ENCODE measurements around the gene TMEM51. TPM values are rescaled to one million over a fixed set of nuclear protein-coding genes. Genes with fewer than 3 reads are reported as not detected.

The TMEM51 gene
- total RNA-seq, 2 experiments from 2014 or later, result not detected

- CTCF ChIA-PET, result interaction anchor here (2.6 kb wide), 1 partner anchor 77 kb away, joined by 11 read pairs; no protein-coding TSS in a partner anchor
- no peaks in the 10 kb centered on the region for H3K9me3 Mint-ChIP-seq
- POLR2A ChIA-PET, result interaction anchor here (0.6 kb wide), 1 partner anchor 29 kb away, joined by 3 read pairs; no protein-coding TSS in a partner anchor
- no peak overlapping the region for H3K4me3 Mint-ChIP-seq
- peaks cover 9% of the 10 kb centered on the region for H3K27me3 Mint-ChIP-seq
- DNase-seq (no peak), ATAC-seq (no peak)
- H3K27ac Mint-ChIP-seq, result no peak overlapping the region
- TF ChIP-seq CTCF (IDR thresholded peaks at IDR 0.05), result no peak
- intact Hi-C loops (cut with micrococcal nuclease), result no loop called here
- no peaks in the 10 kb centered on the region for H3K4me1 Mint-ChIP-seq (ENCODE audit: low read depth)
- H3K36me3 Mint-ChIP-seq (ENCODE audit: low read depth), result no peaks in the 10 kb centered on the region
Measured at GRCh38 chr1:15205586-15206346, 52.2 kb downstream of the TMEM51 start.

GRCh38 chr1:15206418-15207030, 53.0 kb downstream of the TMEM51 start:
- Mint-ChIP-seq H3K9me3 (no peaks in the 10 kb centered on the region), H3K36me3 (ENCODE audit: low read depth) (no peaks in the 10 kb centered on the region), H3K27ac (no peak overlapping the region), H3K27me3 (peaks cover 9% of the 10 kb centered on the region), H3K4me1 (ENCODE audit: low read depth) (no peaks in the 10 kb centered on the region), H3K4me3 (no peak overlapping the region)
- ChIA-PET POLR2A (no interaction called here), CTCF (no interaction called here)
- TF ChIP-seq CTCF (IDR thresholded peaks at IDR 0.05), result no peak
- DNase-seq (no peak), ATAC-seq (no peak)
- intact Hi-C loops (cut with micrococcal nuclease), result no loop called here

GRCh38 chr1:15207031-15207828, 53.7 kb downstream of the TMEM51 start:
- Mint-ChIP-seq H3K4me3 (no peak overlapping the region), H3K4me1 (ENCODE audit: low read depth) (no peaks in the 10 kb centered on the region), H3K36me3 (ENCODE audit: low read depth) (no peaks in the 10 kb centered on the region), H3K9me3 (no peaks in the 10 kb centered on the region), H3K27me3 (peaks cover 9% of the 10 kb centered on the region), H3K27ac (no peak overlapping the region)
- DNase-seq (no peak), ATAC-seq (no peak)
- POLR2A ChIA-PET, result no interaction called here
- no peak for TF ChIP-seq CTCF (IDR thresholded peaks at IDR 0.05)
- intact Hi-C loops (cut with micrococcal nuclease), result no loop called here
- CTCF ChIA-PET, result no interaction called here

- H3K27ac Mint-ChIP-seq, result no peak overlapping the region
- intact Hi-C loops (cut with micrococcal nuclease), result no loop called here
- no peak overlapping the region for H3K4me3 Mint-ChIP-seq
- ChIA-PET POLR2A (no interaction called here), CTCF (interaction anchor here (1.4 kb wide), 1 partner anchor 97 kb away, joined by 3 read pairs; no protein-coding TSS in a partner anchor)
- ATAC-seq (no peak), DNase-seq (no peak)
- H3K4me1 Mint-ChIP-seq (ENCODE audit: low read depth), result no peaks in the 10 kb centered on the region
- TF ChIP-seq CTCF (IDR thresholded peaks at IDR 0.05), result no peak
- H3K36me3 Mint-ChIP-seq (ENCODE audit: low read depth), result no peaks in the 10 kb centered on the region
- peaks cover 9% of the 10 kb centered on the region for H3K27me3 Mint-ChIP-seq
- no peaks in the 10 kb centered on the region for H3K9me3 Mint-ChIP-seq
Measured at GRCh38 chr1:15207829-15208429, 54.4 kb downstream of the TMEM51 start.
